Activated T-helper 1 cell treated with Interleukin-2 at 50 U/mL for 16 hours (primary cell): Measurements from ENCODE around the gene COTL1.

ENCODE experiments used
- DNase-seq: peaks from one replicate; pipeline ENCODE4 v3.0.0-alpha.2; 2020; ENCODE audit warnings: low read depth

Gene COTL1

GRCh38 chr16:84548971-84549844 is 68.7 kb downstream of the COTL1 start:
- DNase-seq = peak; percentile 30

- no peak for DNase-seq
Measured at GRCh38 chr16:84548508-84548907, 69.4 kb downstream of the COTL1 start.

- no peak for DNase-seq
Measured at GRCh38 chr16:84547546-84548061, 70.3 kb downstream of the COTL1 start.

GRCh38 chr16:84546669-84547545 is 71.0 kb downstream of the COTL1 start:
- DNase-seq = no peak

GRCh38 chr16:84545114-84545737 is 72.7 kb downstream of the COTL1 start:
- DNase-seq = no peak

GRCh38 chr16:84544031-84544773 is 73.7 kb downstream of the COTL1 start:
- no peak for DNase-seq

- no peak for DNase-seq
Measured at GRCh38 chr16:84543253-84543652, 74.6 kb downstream of the COTL1 start.

GRCh38 chr16:84541999-84542817 is 75.7 kb downstream of the COTL1 start:
- DNase-seq = no peak

GRCh38 chr16:84540194-84540593 is 77.7 kb downstream of the COTL1 start:
- DNase-seq = no peak

- DNase-seq = no peak
Measured at GRCh38 chr16:84538222-84538840, 79.5 kb downstream of the COTL1 start.

GRCh38 chr16:84537491-84538151 is 80.3 kb downstream of the COTL1 start:
- DNase-seq = no peak

GRCh38 chr16:84535851-84536250 is 82.0 kb downstream of the COTL1 start:
- DNase-seq = no peak

- DNase-seq = no peak
Measured at GRCh38 chr16:84535408-84535807, 82.5 kb downstream of the COTL1 start.

GRCh38 chr16:84534815-84535214 is 83.1 kb downstream of the COTL1 start:
- no peak for DNase-seq

GRCh38 chr16:84532855-84533486 is 84.9 kb downstream of the COTL1 start:
- no peak for DNase-seq

GRCh38 chr16:84532291-84532724 is 85.6 kb downstream of the COTL1 start:
- no peak for DNase-seq

- no peak for DNase-seq
Measured at GRCh38 chr16:84531671-84532111, 86.2 kb downstream of the COTL1 start.

- DNase-seq = no peak
Measured at GRCh38 chr16:84530590-84530989, 87.3 kb downstream of the COTL1 start.

- no peak for DNase-seq
Measured at GRCh38 chr16:84529607-84530006, 88.3 kb downstream of the COTL1 start.
